GM23248 (cell line): ENCODE results near the gene FAHD2A.

Source experiments
- EZH2 ChIP-seq: fragments of 200-600 bp; sonication (generic); IDR thresholded peaks from 2 replicates; pipeline ENCODE4 v1.6.1; 2018; ENCODE audit warnings: antibody characterized with exemption, mild to moderate bottlenecking; ENCODE audit not compliant: insufficient read depth, poor library complexity, severe bottlenecking
- EZH2phosphoT487 ChIP-seq: fragments of 200-600 bp; sonication (generic); IDR thresholded peaks from 2 replicates; pipeline ENCODE4 v1.6.1; 2018; ENCODE audit warnings: antibody characterized with exemption, moderate library complexity, mild to moderate bottlenecking, low read depth; ENCODE audit not compliant: insufficient read depth

DNA sequence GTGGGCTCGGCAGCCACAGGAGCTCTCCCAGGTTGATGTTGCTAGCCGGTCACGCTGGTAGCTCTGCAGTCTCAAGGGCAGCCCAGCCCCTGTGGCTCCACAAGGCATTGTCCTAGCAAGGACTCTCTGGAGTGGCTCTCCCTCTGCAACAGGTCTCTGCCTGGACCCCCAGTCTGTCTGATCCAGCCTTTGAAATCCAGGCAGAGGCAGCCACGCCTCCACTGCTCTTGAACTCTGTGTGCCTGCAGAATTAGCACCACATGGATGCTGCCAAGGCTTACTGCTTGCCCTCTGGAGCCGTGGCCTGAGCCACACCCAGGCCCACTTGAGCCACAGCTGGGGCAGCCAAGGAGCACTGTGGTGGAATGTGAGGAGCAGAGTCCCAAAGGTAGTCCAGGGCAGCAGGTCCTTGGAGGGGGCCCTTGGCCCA is 43.0 kb upstream of the FAHD2A start:
- no peak for TF ChIP-seq EZH2
- TF ChIP-seq EZH2phosphoT487 = no peak
